Neuronal stem cell (in vitro differentiated cells): ENCODE measurements around the gene CHST8.

Experiments
- DNase-seq: peaks from one replicate; pipeline ENCODE4 v3.0.0-alpha.2; 2013; ENCODE audit warnings: low spot score
- H2AFZ ChIP-seq: one replicate; pipeline ENCODE4 v1.6.1; 2013; ENCODE audit warnings: mild to moderate bottlenecking, low read length, inconsistent platforms
- H2AK5ac ChIP-seq: 2 replicates; pipeline ENCODE4 v1.6.1; 2013; ENCODE audit warnings: low read depth, mild to moderate bottlenecking, inconsistent platforms, low read length, moderate library complexity, mixed read lengths
- H2BK120ac ChIP-seq: 2 replicates; pipeline ENCODE4 v1.6.1; 2013; ENCODE audit warnings: low read depth, mild to moderate bottlenecking, inconsistent platforms, low read length, moderate library complexity, mixed read lengths
- H2BK12ac ChIP-seq: one replicate; pipeline ENCODE4 v1.6.1; 2013; ENCODE audit warnings: low read length, inconsistent platforms
- H2BK15ac ChIP-seq: 2 replicates; pipeline ENCODE4 v1.6.1; 2013; ENCODE audit warnings: mild to moderate bottlenecking, low read length, inconsistent platforms, mixed read lengths
- H2BK5ac ChIP-seq: one replicate; pipeline ENCODE4 v1.6.1; 2013; ENCODE audit warnings: inconsistent platforms, mild to moderate bottlenecking, low read length, moderate library complexity
- H3K14ac ChIP-seq: one replicate; pipeline ENCODE4 v1.6.1; 2013; ENCODE audit warnings: low read length, inconsistent platforms
- H3K18ac ChIP-seq: 2 replicates; pipeline ENCODE4 v1.6.1; 2013; ENCODE audit warnings: low read length, inconsistent platforms
- H3K23ac ChIP-seq: 2 replicates; pipeline ENCODE4 v1.6.1; 2013; ENCODE audit warnings: low read depth, mild to moderate bottlenecking, mixed read lengths, low read length, inconsistent platforms; ENCODE audit not compliant: poor library complexity
- H3K27ac ChIP-seq: replicated peaks from 3 replicates; pipeline ENCODE4 v1.5.1; 2013; ENCODE audit warnings: low read length, inconsistent platforms
- H3K27me3 ChIP-seq, 3 experiments: 2 replicates each; pipeline ENCODE4 v1.6.1; 2013; ENCODE audit warnings: low read length in 3 of 3, mild to moderate bottlenecking in 2 of 3, inconsistent platforms in 1 of 3, low read depth in 1 of 3, mixed read lengths in 1 of 3, moderate library complexity in 1 of 3; ENCODE audit not compliant: control insufficient read depth in 3 of 3, insufficient read depth in 3 of 3
- H3K36me3 ChIP-seq, 2 donors: replicated peaks in 1 of 2; 2 replicates each; pipeline ENCODE4 v1.6.1; 2013; ENCODE audit warnings: low read length in 2 of 2; ENCODE audit not compliant: control insufficient read depth in 2 of 2, insufficient read depth in 2 of 2
- H3K4ac ChIP-seq: 2 replicates; pipeline ENCODE4 v1.6.1; 2013; ENCODE audit warnings: inconsistent platforms, mild to moderate bottlenecking, low read length, moderate library complexity
- H3K4me1 ChIP-seq, 2 donors: 1 replicate in 1 of 2; 2 replicates in 1 of 2; pipeline ENCODE4 v1.6.1; 2013; ENCODE audit warnings: low read length in 2 of 2, low read depth in 1 of 2; ENCODE audit not compliant: control insufficient read depth in 2 of 2, insufficient read depth in 1 of 2
- H3K4me2 ChIP-seq: one replicate; pipeline ENCODE4 v1.6.1; 2013; ENCODE audit warnings: mild to moderate bottlenecking, low read length, inconsistent platforms; ENCODE audit not compliant: insufficient read depth, poor library complexity, severe bottlenecking
- H3K4me3 ChIP-seq, 2 donors: 2 replicates each; pipeline ENCODE4 v1.5.1; 2013; ENCODE audit warnings: low read length in 2 of 2, mild to moderate bottlenecking in 2 of 2, inconsistent platforms in 1 of 2, moderate library complexity in 1 of 2
- H3K79me1 ChIP-seq: one replicate; pipeline ENCODE4 v1.6.1; 2013; ENCODE audit warnings: low read depth, mild to moderate bottlenecking, inconsistent platforms, low read length, moderate library complexity
- H3K9ac ChIP-seq: one replicate; pipeline ENCODE4 v1.6.1; 2013; ENCODE audit warnings: mild to moderate bottlenecking, low read depth, low read length, inconsistent platforms; ENCODE audit not compliant: poor library complexity
- H3K9me3 ChIP-seq, 2 donors: replicated peaks in 1 of 2; 2 replicates each; pipeline versions ENCODE3 to v1.6.1; 2013; ENCODE audit warnings: low read length in 2 of 2, mild to moderate bottlenecking in 2 of 2, inconsistent platforms in 1 of 2, low read depth in 1 of 2, mixed read lengths in 1 of 2, moderate library complexity in 1 of 2; ENCODE audit not compliant: control insufficient read depth in 2 of 2, insufficient read depth in 1 of 2
- H4K8ac ChIP-seq: one replicate; pipeline ENCODE4 v1.6.1; 2013; ENCODE audit warnings: low read depth, mild to moderate bottlenecking, inconsistent platforms, low read length, moderate library complexity
- H4K91ac ChIP-seq: one replicate; pipeline ENCODE4 v1.6.1; 2013; ENCODE audit warnings: low read length, low read depth, mild to moderate bottlenecking, inconsistent platforms; ENCODE audit not compliant: poor library complexity
- WGBS, 2 donors: extraction: QIAGEN DNeasy Blood & Tissue Kit; methylation state at CpG; one replicate each; pipeline ENCODE4 v1.1.7; 2013; ENCODE audit warnings: missing lambda C conversion rate in 2 of 2, mixed read lengths in 1 of 2; ENCODE audit not compliant: insufficient read length in 2 of 2, insufficient replicate concordance in 1 of 2; ENCODE audit errors: extremely low coverage in 2 of 2; 5-methylcytosine and 5-hydroxymethylcytosine counted together

CHST8 gene

GRCh38 chr19:33810821-33811220 is 189.1 kb downstream of the CHST8 start:
- Histone ChIP-seq H3K14ac (no peak overlapping the region), H3K4me1 (peaks cover 0 to 2% of the 10 kb centered on the region in 2 donors), H3K27me3 (no peaks in the 10 kb centered on the region), H2AFZ (no peak overlapping the region), H4K8ac (no peak overlapping the region), H2BK5ac (no peak overlapping the region), H3K4me3 (no peak overlapping the region), H3K23ac (peak overlapping the region; percentile 95), H3K36me3 (peaks cover 32 to 91% of the 10 kb centered on the region in 2 donors), H3K9me3 (peaks cover 0 to 1% of the 10 kb centered on the region in 2 donors), H3K4me2 (no peak overlapping the region), H2BK15ac (no peak overlapping the region), H4K91ac (no peak overlapping the region), H2BK120ac (no peak overlapping the region), H3K4ac (no peak overlapping the region), H3K79me1 (peaks cover 7% of the 10 kb centered on the region), H3K18ac (no peak overlapping the region), H2BK12ac (no peak overlapping the region), H3K9ac (no peak overlapping the region), H3K27ac (no peak overlapping the region), H2AK5ac (no peak overlapping the region)
- DNase-seq: no peak
- no CpG with 5 or more reads among the region's 11 CpGs for WGBS, 2 donors

GRCh38 chr19:33811246-33811645 is 189.5 kb downstream of the CHST8 start:
- Histone ChIP-seq H3K14ac (no peak overlapping the region), H4K8ac (no peak overlapping the region), H3K27me3 (no peaks in the 10 kb centered on the region), H2AK5ac (no peak overlapping the region), H3K4ac (no peak overlapping the region), H3K18ac (no peak overlapping the region), H3K79me1 (peaks cover 3% of the 10 kb centered on the region), H3K36me3 (peaks cover 27 to 90% of the 10 kb centered on the region in 2 donors), H2BK15ac (no peak overlapping the region), H2BK12ac (no peak overlapping the region), H3K9ac (peak overlapping the region; percentile 60), H3K4me3 (no peak overlapping the region), H2AFZ (no peak overlapping the region), H4K91ac (no peak overlapping the region), H2BK120ac (no peak overlapping the region), H3K23ac (peak overlapping the region; percentile 95), H2BK5ac (peak overlapping the region; percentile 66), H3K4me2 (no peak overlapping the region), H3K27ac (no peak overlapping the region), H3K4me1 (no peaks in the 10 kb centered on the region), H3K9me3 (no peaks in the 10 kb centered on the region)
- no CpG with 5 or more reads among the region's 41 CpGs for whole genome bisulfite sequencing, 2 donors
- DNase-seq: no peak

GRCh38 chr19:33811736-33812387 is 190.1 kb downstream of the CHST8 start:
- no CpG with 5 or more reads among the region's 14 CpGs for WGBS, 2 donors
- no peak overlapping the region for H3K27ac ChIP-seq

GRCh38 chr19:33812388-33813330 is 190.9 kb downstream of the CHST8 start:
- Histone ChIP-seq H3K4me1 (no peaks in the 10 kb centered on the region), H2BK15ac (no peak overlapping the region), H4K8ac (no peak overlapping the region), H4K91ac (no peak overlapping the region), H3K4me2 (no peak overlapping the region), H3K23ac (no peak overlapping the region), H3K27me3 (no peaks in the 10 kb centered on the region), H3K9me3 (no peaks in the 10 kb centered on the region), H2BK120ac (no peak overlapping the region), H2AK5ac (no peak overlapping the region), H3K9ac (peak overlapping the region; percentile 15), H3K4me3 (no peak overlapping the region), H3K14ac (no peak overlapping the region), H3K27ac (no peak overlapping the region), H3K4ac (no peak overlapping the region), H2BK12ac (no peak overlapping the region), H2AFZ (no peak overlapping the region), H3K36me3 (peaks cover 21 to 79% of the 10 kb centered on the region in 2 donors), H3K18ac (no peak overlapping the region), H3K79me1 (no peaks in the 10 kb centered on the region), H2BK5ac (no peak overlapping the region)
- DNase-seq: no peak
- no CpG with 5 or more reads among the region's 28 CpGs for WGBS, 2 donors

More at GRCh38 chr19:33811736-33812387, 190.1 kb downstream of the CHST8 start:
- Histone ChIP-seq H3K9ac (no peak overlapping the region), H2AK5ac (no peak overlapping the region), H3K4ac (no peak overlapping the region), H3K27me3 (no peaks in the 10 kb centered on the region), H3K4me2 (no peak overlapping the region), H3K18ac (no peak overlapping the region), H2BK15ac (no peak overlapping the region), H3K9me3 (no peaks in the 10 kb centered on the region), H2BK5ac (no peak overlapping the region), H3K14ac (no peak overlapping the region), H4K8ac (no peak overlapping the region), H2AFZ (no peak overlapping the region), H2BK12ac (no peak overlapping the region), H3K36me3 (peaks cover 24 to 83% of the 10 kb centered on the region in 2 donors), H3K79me1 (no peaks in the 10 kb centered on the region), H3K4me1 (no peaks in the 10 kb centered on the region), H3K23ac (no peak overlapping the region), H2BK120ac (no peak overlapping the region), H3K4me3 (no peak overlapping the region), H4K91ac (no peak overlapping the region)
- no peak for DNase-seq
